Neuronal stem cell (in vitro differentiated cells): ENCODE measurements around the gene KREMEN1.
A peak's percentile ranks its signal among the peaks of the same experiment; 100 is the strongest.

ENCODE experiments used
- DNase-seq: peaks from one replicate; pipeline ENCODE4 v3.0.0-alpha.2; 2013; ENCODE audit warnings: low spot score
- H2AFZ ChIP-seq: one replicate; pipeline ENCODE4 v1.6.1; 2013; ENCODE audit warnings: mild to moderate bottlenecking, low read length, inconsistent platforms
- H2AK5ac ChIP-seq: 2 replicates; pipeline ENCODE4 v1.6.1; 2013; ENCODE audit warnings: low read depth, mild to moderate bottlenecking, inconsistent platforms, low read length, moderate library complexity, mixed read lengths
- H2BK120ac ChIP-seq: 2 replicates; pipeline ENCODE4 v1.6.1; 2013; ENCODE audit warnings: low read depth, mild to moderate bottlenecking, inconsistent platforms, low read length, moderate library complexity, mixed read lengths
- H2BK12ac ChIP-seq: one replicate; pipeline ENCODE4 v1.6.1; 2013; ENCODE audit warnings: low read length, inconsistent platforms
- H2BK15ac ChIP-seq: 2 replicates; pipeline ENCODE4 v1.6.1; 2013; ENCODE audit warnings: mild to moderate bottlenecking, low read length, inconsistent platforms, mixed read lengths
- H2BK5ac ChIP-seq: one replicate; pipeline ENCODE4 v1.6.1; 2013; ENCODE audit warnings: inconsistent platforms, mild to moderate bottlenecking, low read length, moderate library complexity
- H3K14ac ChIP-seq: one replicate; pipeline ENCODE4 v1.6.1; 2013; ENCODE audit warnings: low read length, inconsistent platforms
- H3K18ac ChIP-seq: 2 replicates; pipeline ENCODE4 v1.6.1; 2013; ENCODE audit warnings: low read length, inconsistent platforms
- H3K23ac ChIP-seq: 2 replicates; pipeline ENCODE4 v1.6.1; 2013; ENCODE audit warnings: low read depth, mild to moderate bottlenecking, mixed read lengths, low read length, inconsistent platforms; ENCODE audit not compliant: poor library complexity
- H3K27ac ChIP-seq: replicated peaks from 3 replicates; pipeline ENCODE4 v1.5.1; 2013; ENCODE audit warnings: low read length, inconsistent platforms
- H3K27me3 ChIP-seq, 3 experiments: 2 replicates each; pipeline ENCODE4 v1.6.1; 2013; ENCODE audit warnings: low read length in 3 of 3, mild to moderate bottlenecking in 2 of 3, inconsistent platforms in 1 of 3, low read depth in 1 of 3, mixed read lengths in 1 of 3, moderate library complexity in 1 of 3; ENCODE audit not compliant: control insufficient read depth in 3 of 3, insufficient read depth in 3 of 3
- H3K36me3 ChIP-seq, 2 donors: replicated peaks in 1 of 2; 2 replicates each; pipeline ENCODE4 v1.6.1; 2013; ENCODE audit warnings: low read length in 2 of 2; ENCODE audit not compliant: control insufficient read depth in 2 of 2, insufficient read depth in 2 of 2
- H3K4ac ChIP-seq: 2 replicates; pipeline ENCODE4 v1.6.1; 2013; ENCODE audit warnings: inconsistent platforms, mild to moderate bottlenecking, low read length, moderate library complexity
- H3K4me1 ChIP-seq, 2 donors: 1 replicate in 1 of 2; 2 replicates in 1 of 2; pipeline ENCODE4 v1.6.1; 2013; ENCODE audit warnings: low read length in 2 of 2, low read depth in 1 of 2; ENCODE audit not compliant: control insufficient read depth in 2 of 2, insufficient read depth in 1 of 2
- H3K4me2 ChIP-seq: one replicate; pipeline ENCODE4 v1.6.1; 2013; ENCODE audit warnings: mild to moderate bottlenecking, low read length, inconsistent platforms; ENCODE audit not compliant: insufficient read depth, poor library complexity, severe bottlenecking
- H3K4me3 ChIP-seq, 2 donors: 2 replicates each; pipeline ENCODE4 v1.5.1; 2013; ENCODE audit warnings: low read length in 2 of 2, mild to moderate bottlenecking in 2 of 2, inconsistent platforms in 1 of 2, moderate library complexity in 1 of 2
- H3K79me1 ChIP-seq: one replicate; pipeline ENCODE4 v1.6.1; 2013; ENCODE audit warnings: low read depth, mild to moderate bottlenecking, inconsistent platforms, low read length, moderate library complexity
- H3K9ac ChIP-seq: one replicate; pipeline ENCODE4 v1.6.1; 2013; ENCODE audit warnings: mild to moderate bottlenecking, low read depth, low read length, inconsistent platforms; ENCODE audit not compliant: poor library complexity
- H3K9me3 ChIP-seq, 2 donors: replicated peaks in 1 of 2; 2 replicates each; pipeline versions ENCODE3 to v1.6.1; 2013; ENCODE audit warnings: low read length in 2 of 2, mild to moderate bottlenecking in 2 of 2, inconsistent platforms in 1 of 2, low read depth in 1 of 2, mixed read lengths in 1 of 2, moderate library complexity in 1 of 2; ENCODE audit not compliant: control insufficient read depth in 2 of 2, insufficient read depth in 1 of 2
- H4K8ac ChIP-seq: one replicate; pipeline ENCODE4 v1.6.1; 2013; ENCODE audit warnings: low read depth, mild to moderate bottlenecking, inconsistent platforms, low read length, moderate library complexity
- H4K91ac ChIP-seq: one replicate; pipeline ENCODE4 v1.6.1; 2013; ENCODE audit warnings: low read length, low read depth, mild to moderate bottlenecking, inconsistent platforms; ENCODE audit not compliant: poor library complexity
- WGBS, 2 donors: extraction: QIAGEN DNeasy Blood & Tissue Kit; methylation state at CpG; one replicate each; pipeline ENCODE4 v1.1.7; 2013; ENCODE audit warnings: missing lambda C conversion rate in 2 of 2, mixed read lengths in 1 of 2; ENCODE audit not compliant: insufficient read length in 2 of 2, insufficient replicate concordance in 1 of 2; ENCODE audit errors: extremely low coverage in 2 of 2; 5-methylcytosine and 5-hydroxymethylcytosine counted together

Gene KREMEN1

GRCh38 chr22:29056472-29056871 lies 16.4 kb upstream of the KREMEN1 start:
- Histone ChIP-seq H3K4ac (no peak overlapping the region), H3K36me3 (peaks cover 2 to 28% of the 10 kb centered on the region in 2 donors), H3K4me3 (no peak overlapping the region), H3K18ac (no peak overlapping the region), H2AFZ (no peak overlapping the region), H2BK120ac (no peak overlapping the region), H3K27ac (no peak overlapping the region), H2AK5ac (no peak overlapping the region), H3K4me2 (no peak overlapping the region), H3K9ac (no peak overlapping the region), H3K4me1 (peaks cover 6 to 16% of the 10 kb centered on the region in 2 donors), H4K91ac (no peak overlapping the region), H3K23ac (no peak overlapping the region), H3K9me3 (no peaks in the 10 kb centered on the region), H3K14ac (no peak overlapping the region), H2BK5ac (no peak overlapping the region), H3K79me1 (no peaks in the 10 kb centered on the region), H2BK15ac (no peak overlapping the region), H2BK12ac (no peak overlapping the region), H3K27me3 (no peaks in the 10 kb centered on the region), H4K8ac (no peak overlapping the region)
- WGBS, 2 donors: no CpG with 5 or more reads among the region's 3 CpGs
- no peak for DNase-seq

DNA sequence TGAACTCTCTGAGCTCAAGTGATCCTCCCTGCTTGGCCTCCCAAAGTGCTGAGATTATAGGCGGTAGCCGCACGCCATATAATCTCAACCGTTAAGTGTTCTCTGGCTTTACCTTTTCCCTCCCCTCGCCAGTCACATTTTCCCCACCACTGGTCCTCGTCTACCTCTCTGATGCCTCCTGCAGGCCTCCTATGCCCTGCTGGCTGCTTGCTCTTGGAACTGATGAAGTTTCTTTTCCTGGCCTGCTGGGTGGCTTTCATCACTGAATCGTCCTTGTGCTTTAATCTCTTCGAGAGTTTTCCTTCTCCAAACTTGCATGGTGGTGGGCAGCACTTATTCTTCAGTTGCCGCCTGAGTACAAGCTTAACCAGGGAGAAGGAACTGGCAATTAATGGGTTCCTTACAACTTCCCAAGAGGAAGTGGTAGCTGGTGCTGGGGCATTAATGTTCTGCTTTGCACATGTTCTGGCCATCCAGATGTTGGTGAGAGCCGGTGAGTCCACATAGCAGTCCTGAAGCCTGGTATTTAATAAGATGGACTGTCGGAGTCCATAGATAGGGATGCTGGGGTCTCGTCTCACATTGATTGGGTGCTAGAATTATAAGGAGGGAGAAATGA lies 12.5 kb upstream of the KREMEN1 start:
- Histone ChIP-seq H3K23ac (no peak overlapping the region), H3K4me3 (no peak overlapping the region), H3K4me2 (no peak overlapping the region), H2BK12ac (no peak overlapping the region), H3K18ac (no peak overlapping the region), H2AFZ (no peak overlapping the region), H2BK5ac (no peak overlapping the region), H3K36me3 (no peaks in the 10 kb centered on the region), H3K9me3 (peaks cover 0 to 1% of the 10 kb centered on the region in 2 donors), H3K27ac (no peak overlapping the region), H3K4ac (no peak overlapping the region), H4K8ac (no peak overlapping the region), H2AK5ac (no peak overlapping the region), H3K9ac (no peak overlapping the region), H3K79me1 (no peaks in the 10 kb centered on the region), H2BK15ac (no peak overlapping the region), H3K4me1 (peaks cover 6 to 7% of the 10 kb centered on the region in 2 donors), H3K14ac (no peak overlapping the region), H3K27me3 (no peaks in the 10 kb centered on the region), H2BK120ac (no peak overlapping the region), H4K91ac (no peak overlapping the region)
- DNase-seq: no peak
- WGBS, 2 donors: no CpG with 5 or more reads among the region's 12 CpGs

GRCh38 chr22:29060931-29061330 lies 11.9 kb upstream of the KREMEN1 start:
- no peak overlapping the region for H3K4me2 ChIP-seq
- no peak overlapping the region for H3K14ac ChIP-seq
- no peaks in the 10 kb centered on the region for H3K36me3 ChIP-seq
- no peak overlapping the region for H2BK15ac ChIP-seq
- H3K4me1 ChIP-seq: peaks cover 3 to 4% of the 10 kb centered on the region in 2 donors
- peaks cover 0 to 1% of the 10 kb centered on the region in 2 donors for H3K9me3 ChIP-seq
- H3K9ac ChIP-seq: no peak overlapping the region
- no peak overlapping the region for H2BK5ac ChIP-seq
- no peaks in the 10 kb centered on the region for H3K79me1 ChIP-seq
- H2BK12ac ChIP-seq: no peak overlapping the region
- WGBS, 2 donors: no CpG with 5 or more reads among the region's 7 CpGs
- no peak overlapping the region for H2AK5ac ChIP-seq
- H3K4ac ChIP-seq: no peak overlapping the region
- H3K4me3 ChIP-seq: no peak overlapping the region
- H4K91ac ChIP-seq: no peak overlapping the region
- H2BK120ac ChIP-seq: no peak overlapping the region
- no peak for DNase-seq
- no peak overlapping the region for H2AFZ ChIP-seq
- H3K27ac ChIP-seq: no peak overlapping the region
- no peak overlapping the region for H3K23ac ChIP-seq
- no peak overlapping the region for H4K8ac ChIP-seq
- H3K18ac ChIP-seq: no peak overlapping the region
- no peaks in the 10 kb centered on the region for H3K27me3 ChIP-seq

DNA sequence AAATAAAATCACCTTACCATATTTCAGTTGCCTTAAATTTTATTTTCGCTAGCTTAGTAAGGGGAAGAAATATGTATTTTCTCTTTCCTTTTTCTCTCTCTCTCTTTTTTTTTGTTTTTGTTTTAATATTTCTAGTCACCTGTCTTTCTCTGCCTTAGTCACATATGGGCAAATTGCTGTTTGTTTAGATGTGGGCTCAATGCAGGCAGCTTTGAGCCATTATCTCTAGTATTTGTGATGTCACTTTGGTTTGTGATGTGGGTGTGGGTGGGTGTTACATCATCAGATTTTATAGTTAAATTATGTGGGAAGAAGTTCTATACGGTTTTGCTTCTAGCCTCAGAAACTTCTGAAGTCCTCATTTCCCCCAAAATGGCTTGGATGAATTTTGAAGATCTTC lies 11.1 kb upstream of the KREMEN1 start, which contains the start of gene C22orf31:
Gene C22orf31 (minus strand): TSS at position 59 of the 400 bp plus-strand sequence. CDS start 39 bp downstream, at position 20.
- H3K14ac ChIP-seq: no peak within 1 kb of the TSS
- H2BK120ac ChIP-seq: no peak within 1 kb of the TSS
- H3K9me3 ChIP-seq: peaks cover 0 to 1% of the 10 kb centered on the region in 2 donors
- peak within 1 kb of the TSS; percentile 42 for H2AFZ ChIP-seq
- H3K36me3 ChIP-seq: no peaks in the 10 kb centered on the region
- no peaks in the 10 kb centered on the region for H3K27me3 ChIP-seq
- H3K18ac ChIP-seq: peak within 1 kb of the TSS; percentile 39
- no CpG with 5 or more reads among the region's 2 CpGs for WGBS, 2 donors
- no peak within 1 kb of the TSS for H3K4ac ChIP-seq
- peaks cover 3 to 4% of the 10 kb centered on the region in 2 donors for H3K4me1 ChIP-seq
- no peak within 1 kb of the TSS for H3K4me3 ChIP-seq
- H3K4me2 ChIP-seq: no peak within 1 kb of the TSS
- H2BK15ac ChIP-seq: no peak within 1 kb of the TSS
- H4K91ac ChIP-seq: no peak within 1 kb of the TSS
- no peak within 1 kb of the TSS for H2BK12ac ChIP-seq
- no peak within 1 kb of the TSS for H3K27ac ChIP-seq
- no peak within 1 kb of the TSS for H3K9ac ChIP-seq
- no peak within 1 kb of the TSS for H2BK5ac ChIP-seq
- no peak for DNase-seq
- peak within 1 kb of the TSS; percentile 30 for H2AK5ac ChIP-seq
- no peak within 1 kb of the TSS for H3K23ac ChIP-seq
- no peaks in the 10 kb centered on the region for H3K79me1 ChIP-seq
- no peak within 1 kb of the TSS for H4K8ac ChIP-seq
